GM18868 (cell line): ENCODE data around the gene RASA4B.
A peak's percentile ranks its signal among the peaks of the same experiment; 100 is the strongest.
"Not testable (repeated sequence)": the region's sequence is repeated elsewhere in the genome, so short reads cannot be mapped to it uniquely, and the experiment has no call there.

Experiments
- ATAC-seq: cut with Tn5 transposase; IDR thresholded peaks from one replicate; pipeline ENCODE4 v1.9.1; 2021; ENCODE audit warnings: mild to moderate bottlenecking, moderate library complexity; ENCODE audit not compliant: unreplicated experiment

Gene RASA4B

DNA sequence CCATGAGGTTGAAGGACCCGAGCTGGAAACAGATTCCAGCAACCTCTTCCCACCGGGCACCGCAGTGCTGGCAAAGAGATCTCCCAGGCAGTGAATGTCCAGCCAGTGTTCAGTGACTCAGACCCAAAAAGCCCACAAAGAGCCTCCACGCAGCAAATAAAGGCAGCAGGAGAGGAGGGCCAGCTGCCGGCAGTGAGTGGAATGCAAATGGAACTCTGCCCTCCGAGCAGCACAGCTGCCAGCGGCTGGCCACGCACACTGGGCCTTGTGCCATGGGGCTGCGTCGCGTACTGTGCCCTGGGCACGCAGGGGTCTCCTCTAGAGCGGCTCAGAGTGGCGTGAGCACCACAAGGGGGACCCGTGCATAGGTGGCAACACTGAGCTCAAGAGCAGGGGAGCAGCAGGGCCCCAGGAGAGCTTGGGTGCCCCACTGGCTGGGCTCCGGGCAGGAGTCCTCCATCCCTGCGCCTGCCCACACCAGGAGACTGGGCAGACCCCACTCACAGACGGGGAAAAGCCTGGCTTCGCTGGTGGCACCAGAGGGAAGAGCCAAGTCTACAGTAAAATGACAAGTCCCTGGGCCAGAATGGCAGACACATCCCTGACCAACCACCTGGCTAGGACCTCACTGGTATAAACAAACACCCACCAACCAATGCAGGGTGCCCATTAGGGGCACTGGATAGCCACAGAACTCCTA is 42.7 kb downstream of the RASA4B start:
- not testable (repeated sequence) for ATAC-seq

GRCh38 chr7:102474116-102474515 is 43.5 kb downstream of the RASA4B start:
- ATAC-seq, result not testable (repeated sequence)

- no peak for ATAC-seq
These were observed 44.1 kb downstream of the RASA4B start for GRCh38 chr7:102473271-102473991.

- ATAC-seq, result no peak
These were observed 45.2 kb downstream of the RASA4B start for GRCh38 chr7:102472126-102473041.

GRCh38 chr7:102471791-102472125 is 45.8 kb downstream of the RASA4B start:
- no peak for ATAC-seq

DNA sequence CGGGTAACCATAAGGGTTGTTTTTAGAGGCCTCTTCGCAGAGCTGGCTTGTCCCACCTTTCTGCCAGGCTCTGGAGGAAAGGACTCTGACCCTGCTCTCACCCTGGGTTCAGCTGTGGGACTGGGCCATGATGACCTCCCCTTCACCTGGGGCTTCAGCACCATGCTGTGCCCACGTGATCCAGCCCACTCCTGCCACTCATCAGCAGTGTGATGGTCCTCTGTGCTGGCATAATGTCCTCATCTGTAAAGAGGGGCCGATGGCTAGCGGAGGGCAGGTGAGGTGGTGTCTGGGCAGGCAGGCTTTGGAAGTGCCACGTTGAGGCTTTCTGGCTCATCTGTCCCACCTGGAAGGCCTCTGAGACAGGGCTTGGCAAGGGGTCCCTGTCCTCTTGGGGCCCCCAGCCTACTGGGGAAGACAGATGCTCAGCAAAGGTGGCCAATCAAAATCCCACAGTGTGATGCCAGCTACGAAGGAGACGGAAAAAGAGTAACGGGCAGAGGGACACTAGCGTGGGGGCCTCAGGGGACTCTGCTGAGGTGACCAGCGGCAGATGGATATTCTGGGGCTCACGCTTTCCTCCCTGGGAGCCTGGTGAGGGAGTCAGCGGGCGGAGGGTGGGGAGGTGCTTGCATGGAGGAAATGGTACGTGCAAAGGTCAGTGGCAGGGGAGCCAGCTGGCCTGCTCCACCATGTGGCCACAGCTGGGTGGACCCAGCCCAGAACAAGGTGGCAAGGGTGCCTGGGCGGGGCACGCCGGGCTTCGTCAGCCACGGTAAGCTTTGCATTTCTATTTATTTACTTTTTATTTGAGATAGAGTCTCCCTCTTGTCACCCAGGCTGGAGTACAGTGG is 47.4 kb downstream of the RASA4B start:
- ATAC-seq, result no peak

DNA sequence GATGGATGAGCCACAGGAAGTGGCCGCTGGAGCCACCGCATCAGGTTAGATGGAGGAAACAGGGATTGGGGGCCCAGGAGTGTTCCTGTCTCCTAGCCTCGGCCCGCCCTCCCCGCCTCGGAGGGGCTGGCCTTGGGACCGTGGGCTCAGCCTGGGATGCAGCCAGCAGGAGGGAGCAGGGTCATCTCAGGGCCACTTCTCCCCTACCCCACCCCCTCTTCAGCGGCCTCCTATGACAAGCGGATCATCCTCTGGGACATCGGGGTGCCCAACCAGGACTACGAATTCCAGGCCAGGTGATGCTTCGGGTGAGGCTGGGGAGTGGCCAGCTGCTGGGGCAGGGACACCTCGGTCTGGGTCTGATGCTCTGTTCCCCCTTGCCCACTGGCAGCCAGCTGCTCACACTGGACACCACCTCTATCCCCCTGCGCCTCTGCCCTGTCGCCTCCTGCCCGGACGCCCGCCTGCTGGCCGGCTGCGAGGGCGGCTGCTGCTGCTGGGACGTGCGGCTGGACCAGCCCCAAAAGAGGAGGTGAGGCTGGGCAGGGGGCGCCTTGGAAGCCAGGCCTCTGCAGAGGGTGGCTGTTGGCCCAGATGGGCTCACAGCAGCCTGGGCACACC is 48.1 kb downstream of the RASA4B start:
- no peak for ATAC-seq

DNA sequence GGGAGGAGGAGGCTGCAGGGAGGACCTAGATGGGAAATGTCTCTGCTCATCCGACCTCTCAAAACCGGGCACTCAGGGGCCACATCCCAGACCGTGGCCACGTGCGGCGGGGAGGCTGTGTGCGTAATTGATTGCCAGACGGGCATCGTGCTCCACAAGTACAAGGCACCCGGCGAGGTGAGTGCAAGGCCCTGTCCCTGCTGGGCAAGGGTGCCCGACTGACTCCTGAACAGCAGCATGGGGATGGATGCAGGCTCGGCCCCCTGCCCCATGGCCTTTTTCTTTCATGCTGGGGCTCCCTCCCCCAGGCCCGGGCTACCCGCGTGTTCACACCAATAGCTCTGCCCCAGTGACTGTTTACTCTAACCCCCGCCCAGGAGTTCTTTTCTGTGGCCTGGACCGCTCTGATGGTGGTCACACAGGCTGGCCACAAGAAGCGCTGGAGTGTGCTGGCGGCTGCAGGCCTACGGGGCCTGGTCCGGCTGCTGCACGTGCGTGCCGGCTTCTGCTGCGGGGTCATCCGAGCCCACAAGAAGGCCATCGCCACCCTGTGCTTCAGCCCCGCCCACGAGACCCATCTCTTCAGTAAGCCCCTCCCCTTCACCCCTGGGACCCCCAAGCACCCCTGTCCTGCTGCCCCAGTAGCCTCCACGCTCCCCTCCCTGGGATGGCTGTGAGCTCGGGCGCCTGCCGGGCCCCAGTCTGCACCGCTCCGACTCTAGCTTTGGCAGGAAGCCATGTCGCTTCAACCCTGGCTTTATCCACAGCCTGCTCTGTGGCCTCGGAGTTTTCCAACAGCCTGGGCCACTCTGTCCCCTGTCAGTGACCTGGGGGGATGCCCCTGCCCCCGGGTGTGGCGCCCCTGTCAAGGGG is 48.9 kb downstream of the RASA4B start:
- ATAC-seq, result no peak

GRCh38 chr7:102467581-102468477 is 49.7 kb downstream of the RASA4B start:
- ATAC-seq, result no peak

- no peak for ATAC-seq
These were observed 51.5 kb downstream of the RASA4B start for GRCh38 chr7:102466097-102466496.

DNA sequence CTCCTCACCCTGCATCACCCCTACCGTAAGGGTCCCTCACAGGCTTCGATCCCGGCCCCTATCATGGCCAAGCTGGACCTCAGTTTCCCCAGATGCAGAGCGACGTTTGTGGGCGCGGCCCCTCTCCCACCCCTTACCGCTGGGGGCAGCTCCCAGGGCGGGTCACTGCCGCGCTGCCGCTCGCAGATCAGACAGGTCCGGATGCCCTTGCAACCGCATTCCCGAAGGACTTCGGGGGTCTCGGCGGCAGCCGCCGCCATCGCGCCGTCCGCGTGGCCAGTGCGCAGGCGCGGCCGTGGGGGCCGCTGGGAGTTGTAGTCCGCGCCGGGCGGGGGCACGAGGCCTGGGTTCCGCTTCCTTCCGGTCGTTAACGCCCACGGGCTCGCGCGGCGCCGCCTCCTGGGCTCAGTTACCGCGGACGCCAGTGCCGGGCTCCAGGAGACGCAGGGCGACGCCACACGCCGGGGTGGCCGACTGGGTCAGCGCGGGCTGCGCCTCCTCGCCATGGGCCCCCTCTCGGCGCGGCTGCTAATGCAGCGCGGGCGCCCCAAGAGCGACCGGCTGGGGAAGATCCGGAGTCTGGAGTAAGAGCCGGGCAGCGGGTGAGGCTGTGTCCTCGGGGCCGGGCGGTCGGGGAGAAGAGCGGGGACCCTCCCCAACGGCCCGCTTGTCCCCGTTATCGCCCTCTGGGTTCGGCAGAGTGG is 52.8 kb downstream of the RASA4B start, which contains the start of the genes ALKBH4 and LRWD1:
Gene ALKBH4 (minus strand): TSS at position 287 of the 704 bp plus-strand sequence. CDS start 27 bp downstream, at position 260.
Gene LRWD1 (plus strand): TSS at position 408 of the 704 bp plus-strand sequence. CDS start 97 bp downstream, at position 505.
- peak; percentile 94 for ATAC-seq

DNA sequence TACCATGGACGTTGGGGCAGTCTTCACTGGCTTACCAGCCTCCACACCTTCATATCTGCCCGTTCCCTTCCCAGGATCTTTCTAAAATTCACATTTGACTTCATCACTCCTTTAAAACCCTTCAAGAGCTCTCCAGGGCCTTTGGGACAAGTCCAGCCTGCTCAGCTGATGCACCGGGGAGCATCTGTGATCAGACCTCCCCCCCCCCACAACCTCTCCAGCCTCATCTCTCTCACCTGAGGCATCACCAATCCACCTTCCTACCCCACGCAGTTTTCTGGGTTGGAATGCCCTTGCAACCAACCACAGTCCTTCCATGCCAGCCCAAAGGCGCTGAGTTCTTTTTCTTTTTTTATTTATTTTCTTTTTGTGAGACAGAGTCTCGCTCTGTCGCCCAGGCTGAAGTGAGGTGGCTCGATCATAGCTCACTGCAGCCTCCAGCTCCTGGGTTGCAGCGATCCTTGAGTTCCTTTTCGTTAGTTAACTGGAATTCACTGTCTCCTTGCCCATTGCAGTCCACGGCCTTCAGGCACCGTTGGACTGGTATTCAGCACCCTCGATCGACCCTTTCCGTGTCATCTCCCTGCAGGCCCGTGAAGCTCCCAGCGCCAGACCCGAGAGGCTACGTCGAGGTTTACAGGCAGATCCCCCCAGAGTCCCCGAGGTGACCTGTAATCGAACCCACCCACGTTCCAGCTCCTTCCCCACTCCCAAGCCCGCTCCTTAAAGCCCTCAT is 53.6 kb downstream of the RASA4B start:
- ATAC-seq, result no peak

- ATAC-seq, result no peak
These were observed 57.1 kb downstream of the RASA4B start for GRCh38 chr7:102460467-102460866.

DNA sequence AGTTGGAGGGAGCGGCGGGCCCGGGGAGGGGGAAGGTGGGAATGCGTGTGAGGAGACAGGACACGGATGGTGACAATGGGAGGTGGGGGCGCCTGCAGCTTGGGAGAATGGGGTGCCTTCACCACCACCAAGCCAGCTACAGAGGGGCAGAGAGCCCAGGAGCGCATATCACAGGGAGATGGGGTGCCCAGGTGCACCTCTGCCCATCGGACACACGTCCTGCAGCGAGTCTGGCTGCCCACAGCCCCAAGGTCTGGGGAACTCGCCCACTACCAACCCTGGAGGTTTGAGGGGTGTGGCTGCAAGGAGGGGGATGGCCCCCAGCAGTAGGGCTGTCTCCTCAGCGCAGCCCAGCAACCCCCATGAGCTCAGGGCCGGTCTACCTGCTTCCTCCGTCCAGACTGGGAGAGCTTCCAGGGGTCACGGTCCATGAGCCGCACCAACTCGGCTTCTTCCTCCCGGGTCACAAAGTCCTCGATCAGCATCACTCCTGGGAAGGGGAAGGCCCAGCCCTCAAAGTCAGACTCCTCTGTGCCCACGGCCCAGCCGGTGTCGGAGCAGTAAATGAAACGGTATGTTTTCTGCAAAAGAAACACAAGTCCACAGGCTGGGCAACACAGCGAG is 58.2 kb downstream of the RASA4B start:
- no peak for ATAC-seq

- ATAC-seq, result no peak
These were observed 60.1 kb downstream of the RASA4B start for GRCh38 chr7:102457352-102457924.

GRCh38 chr7:102456327-102456726 is 61.2 kb downstream of the RASA4B start:
- ATAC-seq, result no peak
